HUES64 (cell line): ENCODE measurements around the gene PPP1CA.

Experiments
- H3K27ac ChIP-seq: 2 replicates; pipeline ENCODE4 v1.7.0; 2013; ENCODE audit warnings: low read depth, low read length, inconsistent platforms
- H3K27me3 ChIP-seq: 2 replicates; pipeline ENCODE4 v1.6.1; 2013; ENCODE audit warnings: mild to moderate bottlenecking, low read length; ENCODE audit not compliant: insufficient read depth
- H3K36me3 ChIP-seq: 2 replicates; pipeline ENCODE4 v1.6.1; 2013; ENCODE audit warnings: mild to moderate bottlenecking, low read length; ENCODE audit not compliant: insufficient read depth
- H3K4me1 ChIP-seq: 2 replicates; pipeline ENCODE4 v1.6.1; 2013; ENCODE audit warnings: mild to moderate bottlenecking, low read length, moderate library complexity; ENCODE audit not compliant: insufficient read depth
- H3K4me3 ChIP-seq: 2 replicates; pipeline ENCODE4 v1.5.1; 2013; ENCODE audit warnings: mild to moderate bottlenecking, low read length, moderate library complexity
- H3K9ac ChIP-seq: 2 replicates; pipeline ENCODE4 v1.6.1; 2013; ENCODE audit warnings: mild to moderate bottlenecking, low read depth, low read length
- H3K9me3 ChIP-seq: 2 replicates; pipeline ENCODE4 v1.6.1; 2013; ENCODE audit warnings: low read depth, low read length; ENCODE audit not compliant: insufficient read depth
- WGBS: fragments of 150-250, 120-280 bp; methylation state at CpG from one replicate; pipeline ENCODE4 v1.1.7; 2013; ENCODE audit warnings: missing lambda C conversion rate; 5-methylcytosine and 5-hydroxymethylcytosine counted together

PPP1CA gene

GRCh38 chr11:67376063-67376820, 25.4 kb downstream of the PPP1CA start:
- no peaks in the 10 kb centered on the region for H3K36me3 ChIP-seq
- peak overlapping the region; percentile 36 for H3K4me3 ChIP-seq
- peaks cover 38% of the 10 kb centered on the region for H3K27me3 ChIP-seq
- WGBS = 40% methylated on average over 7 of the region's 7 CpGs
- no peaks in the 10 kb centered on the region for H3K9me3 ChIP-seq
- no peak overlapping the region for H3K9ac ChIP-seq
- peaks cover 27% of the 10 kb centered on the region for H3K4me1 ChIP-seq
- H3K27ac ChIP-seq = no peak overlapping the region

- no peak overlapping the region for H3K27ac ChIP-seq
- 3% methylated on average over 13 of the region's 15 CpGs for WGBS
These were observed 26.2 kb downstream of the PPP1CA start for GRCh38 chr11:67375320-67376055.

GRCh38 chr11:67374571-67375281, 26.9 kb downstream of the PPP1CA start:
- 2% methylated on average over 7 of the region's 9 CpGs for WGBS
- no peaks in the 10 kb centered on the region for H3K9me3 ChIP-seq
- H3K36me3 ChIP-seq = no peaks in the 10 kb centered on the region
- H3K4me3 ChIP-seq = peak overlapping the region; percentile 61
- H3K27ac ChIP-seq = peak overlapping the region; percentile 75
- H3K4me1 ChIP-seq = peaks cover 39% of the 10 kb centered on the region
- peaks cover 48% of the 10 kb centered on the region for H3K27me3 ChIP-seq
- peak overlapping the region; percentile 57; the same call in 1 of the 2 replicates for H3K9ac ChIP-seq

More at GRCh38 chr11:67375320-67376055, 26.2 kb downstream of the PPP1CA start:
- no peak overlapping the region for H3K9ac ChIP-seq
- peaks cover 45% of the 10 kb centered on the region for H3K27me3 ChIP-seq
- no peaks in the 10 kb centered on the region for H3K36me3 ChIP-seq
- H3K4me3 ChIP-seq = peak overlapping the region; percentile 36
- peaks cover 34% of the 10 kb centered on the region for H3K4me1 ChIP-seq
- no peaks in the 10 kb centered on the region for H3K9me3 ChIP-seq

- no peaks in the 10 kb centered on the region for H3K9me3 ChIP-seq
- H3K27me3 ChIP-seq = peaks cover 54% of the 10 kb centered on the region
- H3K27ac ChIP-seq = peak overlapping the region; percentile 75
- H3K4me3 ChIP-seq = peak overlapping the region; percentile 61
- H3K36me3 ChIP-seq = no peaks in the 10 kb centered on the region
- WGBS = 1% methylated on average over 34 of the region's 40 CpGs
- H3K9ac ChIP-seq = peak overlapping the region; percentile 63; the same call in 1 of the 2 replicates
- H3K4me1 ChIP-seq = peaks cover 37% of the 10 kb centered on the region
These were observed 27.7 kb downstream of the PPP1CA start for GRCh38 chr11:67373648-67374570.

GRCh38 chr11:67372993-67373647, 28.5 kb downstream of the PPP1CA start, which contains the start of gene CLCF1:
Gene CLCF1, minus strand, starts transcription at chr11:67373598. Its CDS starts 59 bp downstream, at chr11:67373539.
- Histone ChIP-seq H3K27me3 (peaks cover 54% of the 10 kb centered on the region), H3K4me1 (peaks cover 37% of the 10 kb centered on the region), H3K36me3 (no peaks in the 10 kb centered on the region), H3K9ac (peak within 1 kb of the TSS; percentile 63; the same call in 1 of the 2 replicates), H3K9me3 (no peaks in the 10 kb centered on the region), H3K27ac (peak within 1 kb of the TSS; percentile 75), H3K4me3 (peak within 1 kb of the TSS; percentile 61)
- under 1% methylated on average over 75 of the region's 76 CpGs for WGBS

- Histone ChIP-seq H3K9ac (peak overlapping the region; percentile 47; the same call in 1 of the 2 replicates), H3K27ac (peak overlapping the region; percentile 55; the same call in 1 of the 2 replicates)
These were observed 29.2 kb downstream of the PPP1CA start for GRCh38 chr11:67372321-67372992.

GRCh38 chr11:67371911-67372320, 29.7 kb downstream of the PPP1CA start:
- Histone ChIP-seq H3K36me3 (no peaks in the 10 kb centered on the region), H3K4me3 (peak overlapping the region; percentile 53), H3K9ac (0 out of 2 replicates have a peak overlapping the region, but pooled peaks have one; percentile 13), H3K27me3 (peaks cover 46% of the 10 kb centered on the region), H3K4me1 (peaks cover 37% of the 10 kb centered on the region), H3K27ac (peak overlapping the region; percentile 13; the same call in 1 of the 2 replicates), H3K9me3 (no peaks in the 10 kb centered on the region)
- 8% methylated on average over 13 of the region's 16 CpGs for WGBS

More at GRCh38 chr11:67372321-67372992, 29.2 kb downstream of the PPP1CA start:
- Histone ChIP-seq H3K4me3 (peak overlapping the region; percentile 61), H3K4me1 (peaks cover 37% of the 10 kb centered on the region), H3K9me3 (no peaks in the 10 kb centered on the region), H3K27me3 (peaks cover 51% of the 10 kb centered on the region), H3K36me3 (no peaks in the 10 kb centered on the region)
- WGBS = under 1% methylated on average over 78 of the region's 78 CpGs

GRCh38 chr11:67371189-67371910, 30.3 kb downstream of the PPP1CA start:
- Histone ChIP-seq H3K9ac (no peak overlapping the region), H3K27ac (no peak overlapping the region)

More at GRCh38 chr11:67371189-67371910, 30.3 kb downstream of the PPP1CA start:
- H3K36me3 ChIP-seq = no peaks in the 10 kb centered on the region
- WGBS = 44% methylated on average over 8 of the region's 8 CpGs
- H3K4me3 ChIP-seq = peak overlapping the region; percentile 53
- peaks cover 34% of the 10 kb centered on the region for H3K4me1 ChIP-seq
- peaks cover 40% of the 10 kb centered on the region for H3K27me3 ChIP-seq
- H3K9me3 ChIP-seq = no peaks in the 10 kb centered on the region
